HepG2 (cell line): Measurements from ENCODE around the gene MEGF6. TPM values are rescaled to one million over a fixed set of nuclear protein-coding genes. Genes with fewer than 3 reads are reported as not detected.

Experiments used
- AGO1 ChIP-seq: fragments of 200-400 bp; formaldehyde crosslinking; IDR thresholded peaks from 2 replicates; pipeline ENCODE4 v1.6.1; 2017; ENCODE audit warnings: mild to moderate bottlenecking, low read depth, low read length, moderate library complexity; ENCODE audit not compliant: poor library complexity, severe bottlenecking
- AGO2 ChIP-seq: fragments of 200-400 bp; formaldehyde crosslinking; optimal IDR thresholded peaks from 2 replicates; pipeline ENCODE3; 2017; ENCODE audit warnings: mild to moderate bottlenecking, low read depth, low read length, moderate library complexity
- EED ChIP-seq: sonication (generic); formaldehyde crosslinking; IDR thresholded peaks from 2 replicates; pipeline ENCODE4 v1.5.0; 2020; ENCODE audit warnings: mild to moderate bottlenecking, missing genetic modification reagents
- NR2F1 ChIP-seq, 2 experiments: fragments of 450-650 bp in 1 of 2; formaldehyde crosslinking in 1 of 2; IDR thresholded peaks; 2 replicates each; pipeline versions ENCODE4 v1.5.0 to v1.6.1; 2016 to 2020; ENCODE audit warnings: mild to moderate bottlenecking in 1 of 2, missing compliant biosample characterization in 1 of 2, missing genetic modification reagents in 1 of 2, moderate library complexity in 1 of 2
- NRL ChIP-seq: sonication (generic); formaldehyde crosslinking; IDR thresholded peaks from 2 replicates; pipeline ENCODE4 v1.5.0; 2020; ENCODE audit warnings: missing genetic modification reagents, mild to moderate bottlenecking, moderate library complexity, borderline replicate concordance
- RNF2 ChIP-seq: fragments of 450-650 bp; conservative IDR thresholded peaks from 2 replicates; pipeline ENCODE4 v1.6.1; 2016; ENCODE audit warnings: low read depth
- SNRNP70 ChIP-seq: fragments of 200-400 bp; formaldehyde crosslinking; IDR thresholded peaks from 2 replicates; pipeline ENCODE4 v1.6.1; 2017; ENCODE audit warnings: mild to moderate bottlenecking, low read depth, low read length, moderate library complexity
- ZNF274 ChIP-seq: sonication (generic); formaldehyde crosslinking; IDR thresholded peaks from 2 replicates; pipeline ENCODE4 v1.5.1; 2020; ENCODE audit warnings: mild to moderate bottlenecking, missing genetic modification reagents
- ZNF318 ChIP-seq: sonication (generic); formaldehyde crosslinking; IDR thresholded peaks from 2 replicates; pipeline ENCODE4 v1.4.0; 2020; ENCODE audit warnings: mild to moderate bottlenecking, missing genetic modification reagents
- ZNF343 ChIP-seq: sonication (generic); formaldehyde crosslinking; IDR thresholded peaks from 2 replicates; pipeline ENCODE4 v1.4.0; 2020; ENCODE audit warnings: mild to moderate bottlenecking, missing genetic modification reagents
- ZNF431 ChIP-seq: sonication (generic); formaldehyde crosslinking; IDR thresholded peaks from 2 replicates; pipeline ENCODE4 v1.9.0; 2022; ENCODE audit warnings: missing genetic modification reagents, low read depth, mild to moderate bottlenecking, borderline replicate concordance
- polyA plus RNA-seq, 8 experiments: library from polyadenylated mRNA; depleted of rRNA in 3 of 8; stranded (reverse) in 7 of 8; unstranded in 1 of 8; fragments of >200 nt; fragmentation: Illumina TruSeq in 4 of 8; extraction: Trizol in 4 of 8; gene quantifications; 2 replicates each; pipeline versions ENCODE4 v1.2.1 to v1.2.3, GENCODE V29; 2011 to 2016; ENCODE audit warnings: low read depth in 4 of 8, missing spikeins in 1 of 8, mixed read lengths in 1 of 8; ENCODE audit not compliant: insufficient read depth in 1 of 8
- total RNA-seq, 5 experiments: library from RNA; depleted of rRNA; stranded (reverse); fragments of >200 nt; fragmentation: Illumina TruSeq; extraction: Trizol; gene quantifications; 2 replicates each; pipeline ENCODE4 v1.2.3, GENCODE V29; 2016; ENCODE audit warnings: low read depth in 1 of 5
- TF ChIP-seq, protein P1 (sequence below), 2 experiments: sonication (generic) in 1 of 2; formaldehyde crosslinking in 1 of 2; IDR thresholded peaks; 2 replicates each; pipeline versions ENCODE4 v1.6.1 to v1.9.0; 2014 to 2022; ENCODE audit warnings: antibody characterized with exemption in 1 of 2, borderline replicate concordance in 1 of 2, inconsistent platforms in 1 of 2, low read depth in 1 of 2, missing genetic modification reagents in 1 of 2

The MEGF6 gene
- total and polyA plus RNA-seq, 2 of the 13 experiments (the other 11 are each of a cell fraction or from before 2014, with no cell fraction given): 1.9 TPM

- no peak for TF ChIP-seq ZNF318 (CRISPR knock-in tag)
- 0 out of 2 replicates have a peak, but pooled peaks have one; percentile 17 for TF ChIP-seq ZNF431 (CRISPR knock-in tag)
- TF ChIP-seq NRL (CRISPR knock-in tag): 0 out of 2 replicates have a peak, but pooled peaks have one; percentile 40
- no peak for TF ChIP-seq SNRNP70
- no peak for TF ChIP-seq NR2F1 (CRISPR knock-in tag; IDR thresholded peaks at IDR 0.05)
- TF ChIP-seq EED (CRISPR knock-in tag): no peak
- TF ChIP-seq AGO1: peak; percentile 56
- TF ChIP-seq, protein P1, sequence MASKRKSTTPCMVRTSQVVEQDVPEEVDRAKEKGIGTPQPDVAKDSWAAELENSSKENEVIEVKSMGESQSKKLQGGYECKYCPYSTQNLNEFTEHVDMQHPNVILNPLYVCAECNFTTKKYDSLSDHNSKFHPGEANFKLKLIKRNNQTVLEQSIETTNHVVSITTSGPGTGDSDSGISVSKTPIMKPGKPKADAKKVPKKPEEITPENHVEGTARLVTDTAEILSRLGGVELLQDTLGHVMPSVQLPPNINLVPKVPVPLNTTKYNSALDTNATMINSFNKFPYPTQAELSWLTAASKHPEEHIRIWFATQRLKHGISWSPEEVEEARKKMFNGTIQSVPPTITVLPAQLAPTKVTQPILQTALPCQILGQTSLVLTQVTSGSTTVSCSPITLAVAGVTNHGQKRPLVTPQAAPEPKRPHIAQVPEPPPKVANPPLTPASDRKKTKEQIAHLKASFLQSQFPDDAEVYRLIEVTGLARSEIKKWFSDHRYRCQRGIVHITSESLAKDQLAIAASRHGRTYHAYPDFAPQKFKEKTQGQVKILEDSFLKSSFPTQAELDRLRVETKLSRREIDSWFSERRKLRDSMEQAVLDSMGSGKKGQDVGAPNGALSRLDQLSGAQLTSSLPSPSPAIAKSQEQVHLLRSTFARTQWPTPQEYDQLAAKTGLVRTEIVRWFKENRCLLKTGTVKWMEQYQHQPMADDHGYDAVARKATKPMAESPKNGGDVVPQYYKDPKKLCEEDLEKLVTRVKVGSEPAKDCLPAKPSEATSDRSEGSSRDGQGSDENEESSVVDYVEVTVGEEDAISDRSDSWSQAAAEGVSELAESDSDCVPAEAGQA (IDR thresholded peaks at IDR 0.05; ENCODE audit: low read depth): no peak
- TF ChIP-seq, protein P1 (CRISPR knock-in tag; IDR thresholded peaks at IDR 0.05; ENCODE audit: borderline replicate concordance): no peak
- no peak for TF ChIP-seq ZNF343 (CRISPR knock-in tag)
- peak; percentile 85 for TF ChIP-seq AGO2
- TF ChIP-seq RNF2: 0 out of 2 replicates have a peak, but pooled peaks have one; percentile 43
- TF ChIP-seq ZNF274 (CRISPR knock-in tag): 0 out of 2 replicates have a peak, but pooled peaks have one; percentile 22
Observed at GRCh38 chr1:3479511-3480368, 131.6 kb downstream of the MEGF6 start (continued).
